HG02840 (cell line): ENCODE data around the gene NRXN2.

Experiments
- ATAC-seq: cut with Tn5 transposase; IDR thresholded peaks from one replicate; pipeline ENCODE4 v1.9.1; 2021; ENCODE audit warnings: mild to moderate bottlenecking, moderate library complexity, moderate number of reproducible peaks; ENCODE audit not compliant: unreplicated experiment, low FRiP score

Gene NRXN2

DNA sequence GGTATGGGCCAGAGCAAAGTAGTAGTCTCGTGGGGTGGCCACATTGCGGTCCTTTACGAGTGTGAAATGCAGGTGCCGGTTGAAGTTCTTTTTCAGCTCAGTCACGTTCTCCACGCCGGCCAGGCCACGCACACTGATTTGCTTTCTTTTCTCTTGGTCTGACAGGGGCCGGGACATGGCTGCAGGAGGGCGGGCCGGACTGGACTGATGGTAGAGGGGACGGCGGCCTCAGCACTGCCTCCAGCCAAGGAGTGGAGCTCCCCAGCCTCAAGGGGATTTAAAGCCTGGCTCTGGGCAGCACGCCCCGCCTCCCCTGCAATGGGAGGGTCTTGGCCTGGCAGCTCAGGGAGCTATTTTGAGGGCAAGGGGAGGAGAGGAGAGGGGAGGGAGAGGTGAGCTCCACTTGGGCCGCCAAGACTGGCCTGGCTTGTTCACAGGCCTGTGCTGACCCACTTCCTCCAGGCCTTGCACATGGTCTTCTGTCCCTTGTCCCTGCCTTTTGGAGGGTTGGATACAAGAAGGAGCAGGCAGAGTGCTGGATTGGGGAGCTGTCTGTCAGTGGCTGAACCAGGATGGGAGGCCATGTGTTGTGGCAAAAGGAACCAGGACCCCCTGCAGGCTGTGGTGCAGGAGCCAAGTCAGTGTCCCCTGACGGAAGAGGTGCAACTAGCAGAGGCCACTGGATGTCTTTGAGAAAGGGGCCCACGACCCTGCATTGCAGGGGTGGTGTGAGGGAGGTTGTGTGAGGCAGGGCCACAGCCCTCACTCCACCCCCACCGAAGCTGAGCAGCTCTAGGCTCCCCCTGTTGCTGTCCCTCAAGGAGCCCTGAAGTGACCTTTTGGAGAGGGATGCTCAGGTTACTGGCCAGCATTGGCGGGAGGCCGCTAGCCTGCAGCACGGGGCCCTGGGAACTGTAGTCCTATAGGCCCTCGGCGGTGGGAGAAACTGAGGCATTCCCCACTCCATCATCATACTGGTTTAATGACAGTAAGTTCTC, 37.0 kb upstream of the NRXN2 start, which contains the start of gene PYGM:
Gene PYGM (minus strand): TSS at position 253 of the 998 bp plus-strand sequence. CDS start 76 bp downstream, at position 177.
- ATAC-seq = no peak

GRCh38 chr11:64759131-64759721, 36.2 kb upstream of the NRXN2 start:
- ATAC-seq = no peak

DNA sequence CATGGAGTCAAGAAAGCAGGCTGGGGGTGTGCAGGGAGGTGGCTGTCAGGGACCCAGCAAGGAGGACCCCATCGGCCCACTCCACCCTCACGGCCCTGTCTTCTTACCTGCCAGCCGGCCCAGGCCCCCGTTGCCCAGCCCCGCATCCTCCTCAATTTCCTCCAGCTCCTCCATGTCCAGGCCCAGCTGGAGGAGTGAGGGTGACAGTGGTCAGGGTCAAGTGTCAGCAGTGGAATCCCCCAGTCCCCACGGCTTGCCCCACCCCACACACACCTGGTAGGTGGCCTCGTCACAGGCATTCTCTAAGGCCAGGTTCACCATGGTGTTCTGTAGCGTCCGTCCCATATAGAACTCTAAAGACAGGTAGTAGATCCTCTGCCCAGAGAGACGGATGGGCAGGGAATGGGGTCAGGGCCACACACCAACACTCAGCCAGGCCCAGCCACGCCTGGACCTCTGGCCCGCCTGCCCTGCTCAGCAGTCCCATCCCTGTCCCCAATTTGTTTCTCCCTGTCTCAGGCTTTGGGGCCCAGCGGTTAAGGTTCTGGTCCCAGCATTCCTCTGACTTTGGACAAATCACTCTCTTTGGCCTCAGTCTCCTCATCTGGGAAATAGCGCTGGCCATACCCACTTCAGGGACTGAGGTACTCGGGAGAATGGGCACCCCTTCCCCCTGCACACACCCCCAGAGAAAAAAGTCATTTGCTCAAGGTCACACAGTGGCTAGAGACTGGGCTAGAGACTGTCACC, 35.5 kb upstream of the NRXN2 start:
- ATAC-seq = no peak

DNA sequence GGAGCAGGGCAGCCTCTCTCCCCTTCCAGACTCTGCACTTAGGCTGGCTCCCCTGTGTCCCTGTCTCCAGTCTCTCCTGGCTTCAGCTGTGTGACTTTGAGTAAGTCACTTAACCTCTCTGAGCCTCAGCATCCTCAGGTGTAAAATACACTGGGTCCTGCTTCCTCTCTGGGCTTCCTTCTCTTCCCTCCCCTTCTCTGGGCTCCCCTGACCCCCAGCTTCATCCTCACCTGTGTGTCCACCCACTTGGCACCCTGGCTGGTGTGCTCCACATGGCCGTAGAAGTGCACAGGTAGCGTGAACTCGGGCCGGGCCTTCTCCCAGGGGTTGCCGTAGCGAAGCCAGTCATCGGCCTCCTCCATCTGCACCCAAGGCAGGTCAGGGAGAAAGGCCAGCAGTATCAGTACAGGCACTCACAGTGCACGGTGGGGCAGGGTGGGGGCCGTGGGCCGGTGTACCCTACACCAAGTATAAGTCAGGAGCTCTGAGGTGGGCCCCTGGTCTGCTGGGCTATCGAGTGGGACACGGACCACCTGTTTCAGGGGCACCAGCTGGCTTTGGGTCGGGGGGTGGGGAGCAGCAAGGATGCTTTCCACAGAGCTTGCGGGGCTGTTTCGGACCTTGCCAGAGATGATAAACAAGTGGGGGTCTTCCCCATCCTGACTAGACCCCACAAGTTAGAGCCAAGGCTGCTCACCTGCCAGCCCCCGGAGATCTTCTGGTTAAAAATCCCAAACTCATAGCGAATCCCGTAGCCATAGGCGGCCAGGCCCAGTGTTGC, 34.7 kb upstream of the NRXN2 start:
- no peak for ATAC-seq

DNA sequence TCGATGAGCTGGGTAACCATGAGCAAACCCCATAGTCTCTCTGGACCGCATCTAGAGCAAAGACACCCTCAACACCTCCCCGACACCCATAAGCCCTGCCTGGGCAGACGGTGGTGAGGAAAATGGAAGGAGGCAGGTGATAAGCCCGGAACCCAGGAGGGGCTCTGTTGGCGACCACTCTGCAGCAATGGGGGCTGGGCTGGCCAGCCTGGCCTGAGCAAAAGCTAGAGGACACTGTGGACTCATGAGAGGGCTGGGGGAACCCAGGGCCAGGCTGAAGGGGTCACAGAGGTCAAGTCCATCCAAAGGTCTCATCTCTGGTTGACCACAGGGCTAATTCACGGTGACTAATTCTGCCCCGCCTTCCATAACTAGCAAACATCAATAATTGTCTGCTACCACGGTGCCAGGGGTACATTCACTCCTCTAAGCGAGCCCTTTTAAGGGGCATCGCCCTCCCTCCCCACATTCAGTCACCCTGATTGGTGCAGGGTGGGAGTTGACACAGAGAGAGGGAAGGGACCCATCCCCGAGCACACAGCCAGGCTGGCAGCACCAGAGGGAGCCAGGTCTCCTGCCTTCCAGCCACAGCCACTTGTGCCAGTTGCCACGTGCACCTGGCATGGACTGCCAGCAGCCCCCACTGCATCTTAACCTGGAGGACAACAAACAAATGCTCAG, 32.8 kb upstream of the NRXN2 start:
- ATAC-seq = no peak

GRCh38 chr11:64754919-64755662, 32.1 kb upstream of the NRXN2 start:
- no peak for ATAC-seq

GRCh38 chr11:64754124-64754918, 31.3 kb upstream of the NRXN2 start:
- ATAC-seq = no peak

DNA sequence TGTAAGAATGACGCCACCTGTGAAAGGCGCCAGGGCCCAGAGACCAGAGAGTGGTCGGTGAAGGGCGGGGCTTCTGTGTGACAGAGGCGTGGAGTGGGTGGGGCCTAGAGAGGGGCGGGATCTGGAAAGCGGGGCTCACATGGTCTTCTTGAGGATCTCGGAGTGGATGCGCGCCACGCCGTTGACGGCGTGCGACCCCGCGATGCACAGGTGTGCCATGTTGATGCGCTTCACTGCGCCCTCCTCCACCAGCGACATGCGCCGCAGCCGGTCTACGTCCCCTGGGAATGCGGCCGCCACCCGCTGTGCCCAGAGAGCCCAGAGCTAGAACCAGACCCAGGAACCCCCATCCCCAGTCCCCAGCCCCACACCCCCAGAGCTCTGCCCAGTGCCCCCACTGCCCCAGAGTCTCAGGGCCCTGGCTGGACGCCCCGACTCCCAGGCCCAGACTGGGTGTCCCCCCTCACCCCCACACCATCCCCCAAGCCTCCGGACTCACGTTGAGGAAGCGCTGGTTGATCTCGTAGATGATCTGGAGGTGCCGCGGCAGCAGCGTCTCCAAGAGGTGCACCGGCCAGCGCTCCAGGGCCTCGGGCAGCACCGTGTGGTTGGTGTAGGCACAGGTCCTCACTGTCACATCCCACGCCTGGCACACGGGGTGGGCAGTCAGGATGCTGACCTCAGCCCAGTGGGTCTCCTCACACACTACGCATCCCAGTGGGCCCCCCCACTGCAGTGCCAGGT, 30.6 kb upstream of the NRXN2 start:
- no peak for ATAC-seq

DNA sequence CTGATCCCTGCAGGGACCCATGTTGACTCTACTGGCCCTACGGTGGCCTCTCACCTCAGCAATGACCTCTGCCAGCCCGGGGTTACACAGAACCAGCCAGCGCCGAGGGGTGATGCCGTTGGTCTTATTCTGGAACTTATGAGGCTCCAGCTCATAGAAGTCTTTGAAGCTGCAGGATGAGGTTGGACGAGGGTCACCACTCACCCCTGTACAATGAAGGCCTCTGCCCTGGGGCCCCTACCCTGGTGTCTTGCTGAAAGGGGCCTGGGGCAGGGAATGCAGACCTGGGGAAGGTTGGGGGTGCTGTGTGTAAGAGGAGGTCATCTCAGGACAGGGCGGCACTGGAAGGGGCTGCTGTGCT, 30.0 kb upstream of the NRXN2 start:
- ATAC-seq = no peak

DNA sequence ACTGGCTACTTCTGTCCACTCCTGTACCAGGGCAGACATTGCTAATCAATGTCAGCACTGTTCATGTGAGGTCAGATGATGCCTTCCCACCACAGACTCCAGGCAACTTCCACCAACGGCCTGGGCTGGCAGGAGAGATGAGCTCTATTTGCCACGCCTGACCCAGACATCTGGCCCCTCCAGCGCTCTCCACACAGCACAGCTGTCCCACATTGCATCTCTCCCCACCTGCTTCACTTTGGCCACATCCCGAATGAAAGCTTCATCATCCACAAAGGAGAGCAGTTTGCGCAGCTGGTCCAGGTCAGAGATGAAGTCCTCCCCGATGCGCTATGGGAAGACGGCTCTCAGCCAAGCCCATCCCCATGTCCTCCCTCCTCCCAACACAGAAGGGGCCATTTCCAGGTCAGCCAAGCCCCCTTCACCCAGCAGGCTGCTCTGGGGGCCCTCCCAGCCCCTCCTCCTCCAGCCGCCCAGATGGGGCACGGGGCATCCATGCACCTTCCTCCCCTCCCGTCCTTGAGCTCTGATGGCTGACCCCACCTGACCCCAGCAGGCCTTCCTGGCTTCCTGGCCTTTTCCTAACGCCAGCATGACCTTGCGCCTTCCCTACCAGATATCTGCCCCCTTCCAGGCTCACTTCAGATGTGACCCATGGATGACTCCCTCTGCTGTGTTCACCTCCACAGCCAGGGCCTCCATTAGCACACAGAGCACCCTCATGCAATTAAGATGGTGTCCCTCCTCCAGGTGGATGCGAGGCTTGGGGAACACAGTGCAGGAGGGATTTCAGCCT, 29.4 kb upstream of the NRXN2 start:
- no peak for ATAC-seq

GRCh38 chr11:64751580-64751979, 28.6 kb upstream of the NRXN2 start:
- no peak for ATAC-seq

- no peak for ATAC-seq
These were observed 28.1 kb upstream of the NRXN2 start for GRCh38 chr11:64751136-64751535.

DNA sequence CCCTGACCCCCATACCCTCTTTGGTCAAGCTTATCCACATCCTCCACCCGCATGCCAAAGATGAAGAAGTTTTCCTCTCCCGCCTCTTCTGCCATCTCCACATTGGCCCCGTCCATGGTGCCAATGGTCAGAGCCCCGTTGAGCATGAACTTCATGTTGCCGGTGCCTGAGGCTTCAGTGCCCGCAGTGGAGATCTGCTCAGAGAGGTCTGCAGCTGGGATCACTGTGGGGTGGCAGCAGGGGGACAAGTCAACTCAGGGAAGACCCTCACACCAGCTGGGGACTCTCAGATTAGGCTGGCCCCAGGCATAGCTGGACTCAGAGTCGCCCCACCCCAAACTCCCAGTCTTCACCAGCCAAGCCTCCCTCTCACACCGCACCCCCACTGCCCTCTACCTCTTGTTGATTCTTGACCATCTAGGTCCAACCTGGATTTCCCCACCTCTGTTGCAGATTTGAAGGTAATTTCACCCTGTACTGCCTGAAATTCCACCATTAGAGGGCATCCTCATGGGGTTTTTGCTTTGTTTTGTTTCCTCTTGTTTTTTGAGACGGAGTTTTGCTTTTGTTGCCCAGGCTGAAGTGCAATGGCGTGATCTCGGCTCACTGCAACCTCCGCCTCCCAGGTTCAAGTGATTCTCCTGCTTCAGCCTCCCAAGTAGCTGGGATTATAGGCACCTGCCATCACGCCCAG, 27.5 kb upstream of the NRXN2 start:
- no peak for ATAC-seq

DNA sequence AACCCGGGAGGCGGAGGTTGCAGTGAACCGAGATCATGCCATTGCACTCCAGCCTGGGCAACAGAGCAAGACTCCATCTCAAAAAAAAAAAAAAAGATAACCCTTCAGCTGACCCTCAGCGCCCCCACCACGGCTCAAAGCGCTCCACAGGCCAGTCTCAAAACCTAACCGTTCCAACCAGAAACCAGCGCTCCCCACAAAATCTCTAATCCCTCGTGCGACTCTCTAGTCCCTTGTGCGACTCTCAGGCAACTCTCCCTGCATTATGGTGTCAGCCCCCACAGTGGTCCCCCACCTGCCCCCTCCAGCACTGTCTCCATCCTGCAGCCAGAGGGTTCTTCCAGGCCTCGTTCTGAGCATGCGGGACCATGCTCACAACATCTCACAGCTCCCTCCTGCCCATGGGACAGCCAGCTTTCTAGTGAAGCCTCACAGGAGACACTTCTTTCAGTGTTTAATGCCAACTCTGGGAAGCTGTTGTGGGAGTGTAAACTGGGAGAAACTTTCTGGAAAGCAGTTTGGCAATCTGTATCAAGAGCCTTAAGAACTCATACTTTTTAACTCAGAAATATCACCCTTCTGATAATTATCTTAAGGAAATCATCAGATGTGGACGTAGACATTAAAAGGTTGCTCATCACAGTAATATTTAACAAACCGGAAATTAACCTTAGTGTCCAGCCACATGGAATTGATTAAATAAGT, 25.1 kb upstream of the NRXN2 start:
- ATAC-seq = no peak

- no peak for ATAC-seq
These were observed 23.5 kb upstream of the NRXN2 start for GRCh38 chr11:64746486-64746885.
